Activated T-cell treated with anti-CD3 and anti-CD28 coated beads, Interleukin-2, amount 50 U/mL, for 72 hours (primary cell): Measurements from ENCODE around the gene ERP29. TPM values are rescaled to one million over a fixed set of nuclear protein-coding genes. Genes with fewer than 3 reads are reported as not detected.
"Not testable (repeated sequence)": the region's sequence is repeated elsewhere in the genome, so short reads cannot be mapped to it uniquely, and the experiment has no call there.

Experiments
- ATAC-seq, 2 donors: fragments of 150-1000 bp; cut with Tn5 transposase; replicated peaks in 1 of 2; 2 replicates each; pipeline ENCODE4 v1.10.0; 2021; ENCODE audit warnings: moderate library complexity in 2 of 2, mild to moderate bottlenecking in 1 of 2
- DNase-seq, 2 donors: peaks; one replicate each; pipeline ENCODE4 v3.0.0; 2021 to 2022; ENCODE audit warnings: mixed read lengths in 1 of 2
- H3K27ac Mint-ChIP-seq: one replicate; pipeline ENCODE4 v1.8.0; 2022; ENCODE audit warnings: mild to moderate bottlenecking, moderate library complexity, mixed read lengths
- H3K27me3 Mint-ChIP-seq: one replicate; pipeline ENCODE4 v1.8.0; 2022; ENCODE audit warnings: low read depth, mixed read lengths
- H3K36me3 Mint-ChIP-seq, 2 donors: one replicate each; pipeline ENCODE4 v1.8.0; 2022; ENCODE audit warnings: mixed read lengths in 2 of 2, mild to moderate bottlenecking in 1 of 2; ENCODE audit not compliant: insufficient read depth in 2 of 2
- H3K4me1 Mint-ChIP-seq: one replicate; pipeline ENCODE4 v1.8.0; 2022; ENCODE audit warnings: low read depth, mixed read lengths
- H3K4me3 Mint-ChIP-seq, 2 donors: one replicate each; pipeline ENCODE4 v1.8.0; 2022; ENCODE audit warnings: mild to moderate bottlenecking in 2 of 2, mixed read lengths in 2 of 2, moderate library complexity in 2 of 2
- H3K9me3 Mint-ChIP-seq, 2 donors: one replicate each; pipeline ENCODE4 v1.8.0; 2022; ENCODE audit warnings: mixed read lengths in 2 of 2
- total RNA-seq, 2 donors: library from RNA; stranded (reverse); gene quantifications; one replicate each; pipeline ENCODE4 v1.2.3, GENCODE V29; 2022

Gene ERP29
- total RNA-seq, 2 donors from 2014 or later: 145 to 154 TPM

- H3K4me3 Mint-ChIP-seq, H3K27me3 Mint-ChIP-seq, H3K9me3 Mint-ChIP-seq, ATAC-seq, DNase-seq, H3K27ac Mint-ChIP-seq: not testable (repeated sequence)
- Mint-ChIP-seq H3K36me3 (peaks cover 4 to 12% of the 10 kb centered on the region in 2 donors), H3K4me1 (peaks cover 47% of the 10 kb centered on the region)
These were observed 3.6 kb upstream of the ERP29 start for GRCh38 chr12:112009596-112009995.

- DNase-seq (no peak), ATAC-seq (no peak)
- H3K27ac Mint-ChIP-seq: peak overlapping the region; percentile 95
- peaks cover 7 to 15% of the 10 kb centered on the region in 2 donors for H3K36me3 Mint-ChIP-seq
- no peaks in the 10 kb centered on the region for H3K27me3 Mint-ChIP-seq
- H3K9me3 Mint-ChIP-seq: no peaks in the 10 kb centered on the region
- peak overlapping the region; percentile 81 to 98 for H3K4me3 Mint-ChIP-seq
- H3K4me1 Mint-ChIP-seq: peaks cover 52% of the 10 kb centered on the region
These were observed 2.5 kb upstream of the ERP29 start for GRCh38 chr12:112010415-112011344.

DNA sequence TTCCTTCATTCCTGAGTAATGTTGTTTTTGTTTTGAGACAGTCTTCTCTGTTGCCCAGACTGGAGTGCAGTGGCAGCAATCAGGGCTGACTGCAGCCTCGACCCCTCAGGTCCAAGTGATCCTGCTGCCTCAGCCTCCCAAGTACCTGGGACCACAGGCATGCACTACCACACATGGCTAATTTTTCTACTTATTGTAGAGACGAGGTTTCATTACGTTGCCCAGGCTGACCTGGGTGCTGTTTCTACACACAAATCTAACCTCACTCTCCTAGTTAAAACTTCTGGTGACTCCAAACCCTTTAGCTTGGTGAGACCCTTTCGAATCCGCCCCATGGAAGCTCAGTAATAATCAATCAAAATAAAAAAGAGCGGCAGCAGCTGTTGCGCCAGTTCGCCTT, 1.5 kb upstream of the ERP29 start:
- Mint-ChIP-seq H3K9me3 (peaks cover 3 to 4% of the 10 kb centered on the region in 2 donors), H3K4me1 (peaks cover 52% of the 10 kb centered on the region), H3K36me3 (peaks cover 13 to 25% of the 10 kb centered on the region in 2 donors), H3K27me3 (no peaks in the 10 kb centered on the region), H3K27ac (peak overlapping the region; percentile 95), H3K4me3 (peak overlapping the region; percentile 81 to 98)
- no peak for DNase-seq
- no peak for ATAC-seq

- Mint-ChIP-seq H3K27ac (peak overlapping the region; percentile 76), H3K36me3 (peaks cover 13 to 29% of the 10 kb centered on the region in 2 donors), H3K4me3 (peak overlapping the region; percentile 77 to 81), H3K4me1 (peaks cover 68% of the 10 kb centered on the region), H3K27me3 (no peaks in the 10 kb centered on the region), H3K9me3 (peaks cover 3 to 4% of the 10 kb centered on the region in 2 donors)
- ATAC-seq (peak; percentile 63 to 65), DNase-seq (peak; percentile 77 to 82)
These were observed 576 bp downstream of the ERP29 start for GRCh38 chr12:112013601-112014402.

GRCh38 chr12:112015938-112016337, 2.7 kb downstream of the ERP29 start:
- H3K9me3 Mint-ChIP-seq: peaks cover 3 to 4% of the 10 kb centered on the region in 2 donors
- H3K27ac Mint-ChIP-seq: peak overlapping the region; percentile 74
- H3K36me3 Mint-ChIP-seq: peaks cover 13 to 29% of the 10 kb centered on the region in 2 donors
- H3K4me3 Mint-ChIP-seq: peak overlapping the region; percentile 66 to 81
- ATAC-seq (no peak), DNase-seq (no peak)
- H3K4me1 Mint-ChIP-seq: peaks cover 64% of the 10 kb centered on the region
- H3K27me3 Mint-ChIP-seq: no peaks in the 10 kb centered on the region

- Mint-ChIP-seq H3K27me3 (no peaks in the 10 kb centered on the region), H3K9me3 (peaks cover 3 to 4% of the 10 kb centered on the region in 2 donors), H3K36me3 (peaks cover 12 to 27% of the 10 kb centered on the region in 2 donors), H3K27ac (peak overlapping the region; percentile 74), H3K4me3 (no peak overlapping the region), H3K4me1 (peaks cover 56% of the 10 kb centered on the region)
- ATAC-seq (no peak), DNase-seq (no peak)
These were observed 3.8 kb downstream of the ERP29 start for GRCh38 chr12:112017041-112017440.

GRCh38 chr12:112018571-112019237, 5.5 kb downstream of the ERP29 start:
- no peak for DNase-seq
- Mint-ChIP-seq H3K9me3 (peaks cover 3 to 4% of the 10 kb centered on the region in 2 donors), H3K36me3 (peaks cover 12 to 30% of the 10 kb centered on the region in 2 donors), H3K4me3 (no peak overlapping the region), H3K27me3 (no peaks in the 10 kb centered on the region), H3K4me1 (peaks cover 66% of the 10 kb centered on the region), H3K27ac (peak overlapping the region; percentile 85)
- no peak for ATAC-seq

- peaks cover 2 to 3% of the 10 kb centered on the region in 2 donors for H3K9me3 Mint-ChIP-seq
- ATAC-seq (peak in 1 of 2 donors; percentile 28), DNase-seq (no peak)
- H3K27me3 Mint-ChIP-seq: no peaks in the 10 kb centered on the region
- H3K36me3 Mint-ChIP-seq: peaks cover 6 to 29% of the 10 kb centered on the region in 2 donors
- peak overlapping the region; percentile 8 for H3K27ac Mint-ChIP-seq
- H3K4me3 Mint-ChIP-seq: no peak overlapping the region
- H3K4me1 Mint-ChIP-seq: peaks cover 57% of the 10 kb centered on the region
These were observed 7.8 kb downstream of the ERP29 start for GRCh38 chr12:112020947-112021457.

- Mint-ChIP-seq H3K27me3 (no peaks in the 10 kb centered on the region), H3K4me3 (no peak overlapping the region), H3K9me3 (no peaks in the 10 kb centered on the region), H3K4me1 (peaks cover 49% of the 10 kb centered on the region), H3K27ac (peak overlapping the region; percentile 3), H3K36me3 (peaks cover 4 to 20% of the 10 kb centered on the region in 2 donors)
- ATAC-seq (peak; percentile 20 to 35), DNase-seq (no peak)
These were observed 9.2 kb downstream of the ERP29 start for GRCh38 chr12:112022241-112023016.

GRCh38 chr12:112023759-112024396, 10.7 kb downstream of the ERP29 start:
- peaks cover 39% of the 10 kb centered on the region for H3K4me1 Mint-ChIP-seq
- no peak overlapping the region for H3K4me3 Mint-ChIP-seq
- H3K36me3 Mint-ChIP-seq: peaks cover 5 to 22% of the 10 kb centered on the region in 2 donors
- no peak for DNase-seq
- H3K9me3 Mint-ChIP-seq: no peaks in the 10 kb centered on the region
- H3K27me3 Mint-ChIP-seq: no peaks in the 10 kb centered on the region
- peak overlapping the region; percentile 51 for H3K27ac Mint-ChIP-seq
- no peak for ATAC-seq

- H3K27me3 Mint-ChIP-seq: no peaks in the 10 kb centered on the region
- no peak overlapping the region for H3K4me3 Mint-ChIP-seq
- DNase-seq: no peak
- H3K27ac Mint-ChIP-seq: peak overlapping the region; percentile 75
- peaks cover 9 to 33% of the 10 kb centered on the region in 2 donors for H3K36me3 Mint-ChIP-seq
- H3K4me1 Mint-ChIP-seq: peaks cover 36% of the 10 kb centered on the region
- no peaks in the 10 kb centered on the region for H3K9me3 Mint-ChIP-seq
- no peak for ATAC-seq
These were observed 12.7 kb downstream of the ERP29 start for GRCh38 chr12:112025808-112026375.
